Renal cortical epithelial cell (primary cell): Measurements from ENCODE around the gene MRPS18B. TPM values are rescaled to one million over a fixed set of nuclear protein-coding genes. Genes with fewer than 3 reads are reported as not detected.

ENCODE experiments used
- DNase-seq: peaks from one replicate; pipeline ENCODE4 v3.0.0-alpha.2; 2011; ENCODE audit warnings: low read depth
- total RNA-seq: library from RNA; depleted of rRNA; stranded (reverse); fragments of >200 nt; gene quantifications from 2 replicates; pipeline ENCODE4 v1.2.3, GENCODE V29; 2014

MRPS18B gene
- total RNA-seq, 1 donor from 2014 or later, result 31.0 TPM

- DNase-seq, result no peak
Measured at GRCh38 chr6:30603961-30604360, 13.7 kb upstream of the MRPS18B start.

GRCh38 chr6:30610065-30610464 lies 7.6 kb upstream of the MRPS18B start:
- DNase-seq, result no peak

GRCh38 chr6:30611150-30611855 lies 6.3 kb upstream of the MRPS18B start:
- DNase-seq, result no peak

- DNase-seq, result no peak
Measured at GRCh38 chr6:30611856-30612194, 5.8 kb upstream of the MRPS18B start.

- peak; percentile 47 for DNase-seq
Measured at GRCh38 chr6:30612213-30612612, 5.4 kb upstream of the MRPS18B start.

GRCh38 chr6:30612687-30613248 lies 4.9 kb upstream of the MRPS18B start:
- DNase-seq, result peak; percentile 90

GRCh38 chr6:30613251-30614043 lies 4.2 kb upstream of the MRPS18B start:
- DNase-seq, result peak; percentile 68

- DNase-seq, result no peak
Measured at GRCh38 chr6:30614044-30614842, 3.4 kb upstream of the MRPS18B start.

- peak; percentile 98 for DNase-seq
Measured at GRCh38 chr6:30614843-30615218, 2.8 kb upstream of the MRPS18B start.

GRCh38 chr6:30615219-30615957 lies 2.3 kb upstream of the MRPS18B start:
- peak; percentile 75 for DNase-seq

GRCh38 chr6:30615958-30616810 lies 1.5 kb upstream of the MRPS18B start:
- peak; percentile 28 for DNase-seq

- peak; percentile 100 for DNase-seq
Measured at GRCh38 chr6:30616811-30617564, 652 bp upstream of the MRPS18B start, which contains the start of gene PPP1R10. Gene PPP1R10, minus strand, starts transcription at chr6:30617243. Its CDS starts 7,299 bp downstream, at chr6:30609944.

- DNase-seq, result no peak
Measured at GRCh38 chr6:30618270-30618797, 694 bp downstream of the MRPS18B start.

- DNase-seq, result no peak
Measured at GRCh38 chr6:30619561-30619960, 1.9 kb downstream of the MRPS18B start.

GRCh38 chr6:30625511-30625910 lies 7.9 kb downstream of the MRPS18B start:
- DNase-seq, result no peak

GRCh38 chr6:30626484-30627366 lies 9.1 kb downstream of the MRPS18B start, which contains the start of gene ATAT1:
Gene ATAT1, plus strand, starts transcription at chr6:30626874.
- DNase-seq, result peak; percentile 47

GRCh38 chr6:30635834-30636233 lies 18.2 kb downstream of the MRPS18B start:
- DNase-seq, result no peak

GRCh38 chr6:30640481-30640880 lies 22.8 kb downstream of the MRPS18B start:
- DNase-seq, result no peak
